ENCODE measurements around the gene TTC14.
"Not testable (repeated sequence)": the region's sequence is repeated elsewhere in the genome, so short reads cannot be mapped to it uniquely, and the experiment has no call there.

TTC14 gene, protein sequence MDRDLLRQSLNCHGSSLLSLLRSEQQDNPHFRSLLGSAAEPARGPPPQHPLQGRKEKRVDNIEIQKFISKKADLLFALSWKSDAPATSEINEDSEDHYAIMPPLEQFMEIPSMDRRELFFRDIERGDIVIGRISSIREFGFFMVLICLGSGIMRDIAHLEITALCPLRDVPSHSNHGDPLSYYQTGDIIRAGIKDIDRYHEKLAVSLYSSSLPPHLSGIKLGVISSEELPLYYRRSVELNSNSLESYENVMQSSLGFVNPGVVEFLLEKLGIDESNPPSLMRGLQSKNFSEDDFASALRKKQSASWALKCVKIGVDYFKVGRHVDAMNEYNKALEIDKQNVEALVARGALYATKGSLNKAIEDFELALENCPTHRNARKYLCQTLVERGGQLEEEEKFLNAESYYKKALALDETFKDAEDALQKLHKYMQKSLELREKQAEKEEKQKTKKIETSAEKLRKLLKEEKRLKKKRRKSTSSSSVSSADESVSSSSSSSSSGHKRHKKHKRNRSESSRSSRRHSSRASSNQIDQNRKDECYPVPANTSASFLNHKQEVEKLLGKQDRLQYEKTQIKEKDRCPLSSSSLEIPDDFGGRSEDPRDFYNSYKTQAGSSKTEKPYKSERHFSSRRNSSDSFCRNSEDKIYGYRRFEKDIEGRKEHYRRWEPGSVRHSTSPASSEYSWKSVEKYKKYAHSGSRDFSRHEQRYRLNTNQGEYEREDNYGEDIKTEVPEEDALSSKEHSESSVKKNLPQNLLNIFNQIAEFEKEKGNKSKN

DNA sequence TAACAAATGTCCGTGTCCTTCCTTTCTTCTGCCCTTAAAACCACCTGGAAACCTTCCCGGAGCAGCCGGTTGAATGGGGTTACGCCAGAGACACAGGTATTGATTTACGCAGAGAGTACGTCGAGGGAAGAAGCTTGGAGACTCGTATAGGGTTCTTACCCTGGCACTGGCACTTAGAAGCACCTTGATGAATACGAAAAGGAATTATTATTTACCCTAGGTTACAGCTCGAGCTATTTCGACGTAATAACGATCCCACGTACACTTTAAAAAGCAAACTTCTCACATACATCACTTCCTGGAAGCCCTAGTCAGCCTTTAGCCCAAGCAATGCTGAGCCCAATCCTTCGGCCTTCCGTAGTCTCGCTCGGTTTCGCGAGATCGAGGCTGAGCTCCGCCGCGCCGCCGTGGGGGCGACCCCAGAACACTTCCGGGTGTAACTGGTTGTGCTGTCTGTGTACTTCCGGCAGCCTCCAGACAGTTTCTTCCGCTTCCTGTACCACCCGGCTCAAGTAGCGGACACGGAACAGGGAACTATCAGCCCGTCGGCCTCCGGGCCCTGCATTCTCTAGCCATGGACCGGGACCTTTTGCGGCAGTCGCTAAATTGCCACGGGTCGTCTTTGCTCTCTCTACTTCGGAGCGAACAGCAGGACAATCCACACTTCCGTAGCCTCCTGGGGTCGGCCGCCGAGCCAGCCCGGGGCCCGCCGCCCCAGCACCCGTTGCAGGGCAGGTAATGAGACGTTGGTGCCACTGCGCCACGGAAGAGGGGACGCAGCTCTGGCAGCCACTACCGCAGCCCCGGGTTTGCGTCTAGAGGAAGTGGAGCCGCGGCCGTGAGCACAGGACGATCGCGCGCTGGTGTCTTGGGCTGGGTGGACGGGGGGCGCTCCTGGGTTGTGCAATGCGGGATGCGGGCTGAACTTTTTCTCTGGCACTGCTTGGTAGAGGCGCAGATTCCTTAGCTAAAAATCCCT, at the start of gene TTC14:
TSS of gene TTC14 (plus strand) at position 476 of the 979 bp plus-strand sequence. CDS start at position 575, 99 bp downstream.
- peak; percentile 85 for DNase-seq (ENCODE audit: low read depth)

DNA sequence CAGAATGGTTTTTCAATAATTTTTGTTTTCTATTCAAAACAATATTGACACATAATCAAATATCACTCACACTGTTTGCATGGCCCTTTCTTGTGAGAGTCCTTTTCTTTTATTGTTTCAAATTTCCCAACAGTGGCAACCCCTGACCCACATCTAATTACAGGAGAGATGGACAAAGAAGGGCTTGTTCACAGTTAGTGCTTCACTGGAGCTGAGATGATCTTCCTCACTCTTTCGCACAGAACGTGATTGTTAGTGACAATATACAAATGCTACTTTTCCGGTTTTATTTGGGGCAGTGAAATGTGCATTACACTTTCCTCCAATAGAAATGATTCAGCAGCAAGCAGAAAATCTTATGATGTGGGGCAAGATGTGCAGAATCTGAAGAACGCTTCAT, 38.6 kb upstream of the TTC14 start:
- no peak for DNase-seq (ENCODE audit: low read depth)

DNA sequence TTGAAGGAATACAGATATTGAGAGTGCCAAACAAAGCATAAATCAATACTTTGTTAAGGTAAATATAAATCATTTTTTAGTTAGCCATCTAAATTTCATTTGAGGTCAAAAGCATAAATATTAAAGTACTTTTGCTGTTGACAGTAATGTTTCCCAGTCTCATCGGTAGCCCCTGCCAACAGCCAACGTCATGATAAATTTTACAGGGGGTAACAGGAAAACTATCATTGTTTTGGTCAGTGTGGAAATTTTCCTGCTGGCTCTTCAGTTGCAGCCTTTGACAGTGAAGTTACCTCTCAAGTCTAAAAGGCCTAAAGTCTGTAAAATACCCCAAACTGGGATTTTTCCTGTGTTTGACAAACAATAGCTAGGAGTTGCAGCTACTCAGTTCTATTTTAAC, 37.3 kb upstream of the TTC14 start:
- no peak for DNase-seq (ENCODE audit: low read depth)

DNA sequence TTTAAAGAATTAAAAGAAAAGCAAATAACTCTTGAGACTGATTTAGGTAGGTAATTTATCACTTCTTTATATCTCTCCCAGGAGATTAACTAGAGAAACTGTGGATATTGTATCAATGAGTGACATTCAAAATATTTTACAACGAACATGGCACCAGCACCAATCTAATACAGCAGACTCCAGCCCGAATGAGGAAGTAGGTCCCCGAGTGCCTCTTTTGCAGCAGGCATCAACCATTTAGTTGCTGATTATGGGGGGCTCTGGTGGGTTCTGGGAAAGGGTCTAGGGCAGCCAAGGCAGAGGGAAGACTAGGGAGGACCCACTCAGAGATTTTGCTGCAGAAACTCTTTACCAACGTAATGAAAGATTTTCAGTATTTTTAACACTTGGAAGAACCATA, 31.7 kb upstream of the TTC14 start:
- no peak for DNase-seq (ENCODE audit: low read depth)

DNA sequence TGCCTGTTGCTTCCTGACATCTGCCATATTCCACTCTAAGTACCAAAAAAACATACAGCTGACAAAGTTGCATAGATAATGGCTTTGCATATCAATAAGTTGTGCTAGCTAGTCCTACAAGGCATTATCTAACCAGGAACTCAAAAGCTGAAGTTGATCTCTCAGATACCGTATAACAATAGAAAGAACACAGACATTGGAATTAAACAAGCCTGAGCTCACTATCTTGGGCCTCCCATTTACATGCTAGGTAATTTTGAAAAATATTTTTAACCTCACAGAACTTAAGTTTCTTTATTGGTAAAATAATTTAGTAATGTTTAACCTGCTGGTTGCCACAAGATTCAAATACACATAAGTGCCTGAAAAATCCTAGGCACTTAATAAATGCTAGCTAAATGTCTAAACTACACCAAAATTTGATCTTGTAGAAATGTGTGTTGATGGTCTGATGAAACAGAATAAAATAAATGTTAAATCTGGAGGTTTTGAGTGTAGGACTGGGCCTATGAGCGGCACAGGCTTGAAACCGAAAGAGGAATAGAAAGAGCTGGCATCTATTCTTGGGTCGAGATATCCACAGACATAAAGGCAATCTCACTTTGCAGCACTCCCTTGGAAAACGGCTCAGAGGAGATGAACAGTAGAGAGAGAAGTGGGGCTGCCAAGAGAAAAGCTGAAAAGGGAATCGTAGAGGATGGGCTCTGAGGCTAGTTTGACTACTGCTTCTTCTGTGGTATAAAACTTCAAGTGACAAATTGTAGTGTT, 29.9 kb upstream of the TTC14 start:
- no peak for DNase-seq (ENCODE audit: low read depth)

DNA sequence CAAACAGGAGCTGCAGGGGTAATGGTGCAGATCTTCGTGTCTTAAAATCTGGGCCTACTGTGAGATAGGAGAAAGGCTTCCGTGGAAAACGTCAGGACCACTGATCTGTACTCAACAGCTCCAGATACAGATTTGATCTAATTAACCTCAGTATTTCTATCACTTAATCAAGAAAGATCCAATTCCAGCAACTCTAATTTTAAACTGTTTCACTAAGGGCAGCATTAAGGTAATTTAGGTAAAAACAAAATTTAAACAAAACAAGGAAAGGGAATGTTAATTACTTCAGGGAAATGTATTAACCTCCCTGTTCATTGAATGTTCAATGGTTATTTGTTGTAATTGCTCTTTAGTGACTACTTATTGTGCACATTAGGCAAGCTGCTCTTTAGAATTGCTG, 26.4 kb upstream of the TTC14 start:
- no peak for DNase-seq (ENCODE audit: low read depth)

DNA sequence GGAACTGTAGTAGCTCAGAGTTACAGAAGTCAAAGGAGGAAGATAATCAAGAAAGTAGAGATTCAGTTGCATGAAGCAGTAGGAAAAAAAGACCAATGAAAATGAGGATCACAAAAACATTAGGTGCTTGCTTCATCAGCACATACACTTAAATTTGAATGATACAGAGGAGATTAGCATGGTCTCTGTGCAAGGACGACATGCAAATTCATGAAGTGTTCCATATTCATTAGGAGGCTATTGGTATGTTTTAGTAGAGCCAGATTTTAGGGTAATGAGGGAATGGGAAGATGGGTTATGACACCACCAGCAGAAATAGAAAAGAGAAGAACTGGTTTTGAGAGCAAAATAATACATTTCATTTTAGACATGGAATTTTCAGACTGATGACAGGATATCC, 21.0 kb upstream of the TTC14 start:
- no peak for DNase-seq (ENCODE audit: low read depth)

DNA sequence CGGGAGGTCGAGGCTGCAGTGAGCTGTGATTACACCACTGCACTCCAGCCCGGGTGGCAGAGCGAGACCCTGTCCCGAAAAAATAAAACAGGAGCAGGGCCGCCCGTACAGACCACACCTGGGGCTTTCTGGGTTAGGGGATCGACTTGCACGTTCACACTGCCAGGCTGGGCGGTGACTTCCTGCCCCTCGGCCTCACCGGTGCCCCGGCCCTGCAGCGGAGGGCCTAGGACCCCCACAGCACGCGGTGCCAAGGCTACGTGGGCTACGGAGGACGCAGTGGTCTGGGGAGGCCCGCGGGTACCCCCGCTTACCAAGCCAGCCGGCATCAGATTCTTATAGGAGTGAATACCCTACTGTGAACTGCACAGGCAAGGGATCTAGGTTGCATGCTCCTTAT, 11.6 kb upstream of the TTC14 start:
- DNase-seq (ENCODE audit: low read depth), result no peak

DNA sequence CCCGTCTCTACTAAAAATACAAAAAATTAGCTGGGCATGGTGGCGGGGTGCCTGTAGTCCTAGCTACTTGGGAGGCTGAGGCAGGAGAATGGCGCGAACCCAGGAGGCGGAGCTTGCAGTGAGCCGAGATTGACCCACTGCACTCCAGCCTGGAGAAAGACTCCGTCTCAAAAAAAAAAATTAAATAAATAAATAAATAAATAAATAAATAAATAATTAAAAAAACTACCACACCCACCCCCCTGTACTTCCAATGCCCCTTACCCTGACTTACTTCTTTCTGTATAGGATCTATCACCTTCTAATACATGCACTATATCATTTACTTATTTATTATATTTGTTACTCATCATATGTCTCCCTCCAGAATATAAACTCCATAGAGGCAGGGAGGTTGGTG, 8.3 kb upstream of the TTC14 start:
- DNase-seq (ENCODE audit: low read depth), result not testable (repeated sequence)

DNA sequence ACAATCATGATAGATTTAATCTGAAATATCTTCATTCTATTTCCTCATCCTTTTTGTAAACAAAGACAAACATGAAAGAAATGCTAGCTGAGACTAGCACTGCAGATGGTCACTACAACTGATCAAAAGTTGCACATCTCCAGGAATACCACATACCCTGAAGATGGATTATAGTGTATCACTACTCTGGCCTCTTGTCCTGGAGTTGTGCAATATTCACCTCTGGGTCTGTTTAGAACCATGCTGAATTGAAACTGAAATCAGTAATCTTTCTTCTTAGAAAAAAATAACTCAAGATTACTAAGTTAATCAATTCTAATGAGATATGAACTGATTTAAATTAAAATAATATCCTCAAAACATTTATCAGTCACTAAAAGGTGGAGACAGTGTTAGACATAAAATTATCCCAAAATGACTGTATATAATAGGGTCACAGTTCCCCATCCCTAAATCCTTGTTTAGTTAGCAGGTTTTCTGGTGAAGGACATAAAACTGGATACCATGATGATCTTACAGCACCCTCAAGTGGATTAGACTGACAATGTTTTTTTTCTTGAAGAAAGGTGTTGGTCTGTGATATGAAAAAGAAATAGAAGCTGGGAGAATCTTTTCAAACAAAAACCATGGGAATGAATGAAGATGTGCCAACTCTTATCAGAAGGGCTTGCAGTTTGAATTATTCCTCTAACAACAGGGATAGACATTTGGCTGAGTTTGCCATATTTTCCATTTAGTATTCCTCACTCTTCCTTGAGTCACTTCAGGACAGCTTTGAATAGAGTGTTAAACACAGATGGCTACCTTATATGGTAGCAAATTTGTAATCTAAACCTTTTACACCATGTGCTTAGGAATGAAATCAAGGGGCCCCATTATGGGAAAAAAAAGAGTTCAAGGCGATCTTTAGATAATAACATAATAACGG, 7.1 kb upstream of the TTC14 start:
- no peak for DNase-seq (ENCODE audit: low read depth)

DNA sequence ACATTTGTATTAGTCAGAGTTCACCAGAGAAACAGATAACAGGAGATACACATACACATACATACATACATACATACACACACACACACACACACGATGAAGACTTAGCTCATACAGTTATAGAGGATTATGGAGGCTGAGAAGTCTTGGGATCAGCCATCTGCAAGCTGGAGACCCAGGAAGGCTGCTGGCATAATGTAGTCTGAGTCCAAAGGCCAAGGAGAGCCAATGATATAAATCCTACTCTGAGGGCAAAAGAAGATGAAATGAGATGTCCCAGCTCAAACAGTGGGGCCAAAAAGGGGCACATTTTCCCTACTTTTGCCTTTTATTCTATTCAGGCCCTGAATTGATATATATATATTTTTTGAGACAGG, 6.4 kb upstream of the TTC14 start:
- DNase-seq (ENCODE audit: low read depth), result no peak

DNA sequence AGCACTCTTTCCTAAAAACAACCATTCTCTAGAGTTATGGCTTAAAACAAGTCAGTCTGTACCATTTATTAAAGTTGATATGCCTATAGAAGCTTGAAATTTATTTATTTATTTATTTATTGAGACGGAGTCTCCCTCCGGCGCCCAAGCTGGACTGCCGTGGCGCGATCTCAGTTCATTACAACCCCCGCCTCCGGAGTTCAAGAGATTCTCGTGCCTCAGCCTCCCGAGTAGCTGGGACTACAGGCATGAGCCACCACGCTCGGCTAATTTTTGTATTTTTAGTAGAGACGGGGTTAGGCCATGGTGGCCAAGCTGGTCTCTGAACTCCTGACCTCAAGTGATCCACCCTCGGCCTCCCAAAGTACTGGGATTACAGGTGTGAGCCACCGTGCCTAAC, 1.5 kb upstream of the TTC14 start:
- no peak for DNase-seq (ENCODE audit: low read depth)

DNA sequence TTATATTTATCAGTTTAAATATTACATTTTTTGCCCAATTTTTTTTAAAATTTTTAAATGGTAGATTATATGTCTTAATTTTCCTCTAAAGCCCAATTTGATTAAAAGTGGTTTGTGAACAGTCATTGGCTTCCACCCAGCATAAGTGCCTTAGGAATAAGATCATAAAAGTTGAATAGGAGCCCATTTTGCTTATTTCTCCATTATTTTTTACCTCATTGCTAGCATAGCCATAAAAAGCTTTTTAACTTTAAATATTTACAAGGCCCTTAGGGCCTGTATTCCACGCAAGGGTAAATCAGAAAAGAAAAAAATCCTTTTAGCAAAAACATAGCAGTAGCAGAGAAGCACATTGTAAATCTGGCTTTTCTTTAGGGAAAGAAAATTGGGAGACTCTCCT, 9.0 kb downstream of the TTC14 start:
- DNase-seq (ENCODE audit: low read depth), result no peak

DNA sequence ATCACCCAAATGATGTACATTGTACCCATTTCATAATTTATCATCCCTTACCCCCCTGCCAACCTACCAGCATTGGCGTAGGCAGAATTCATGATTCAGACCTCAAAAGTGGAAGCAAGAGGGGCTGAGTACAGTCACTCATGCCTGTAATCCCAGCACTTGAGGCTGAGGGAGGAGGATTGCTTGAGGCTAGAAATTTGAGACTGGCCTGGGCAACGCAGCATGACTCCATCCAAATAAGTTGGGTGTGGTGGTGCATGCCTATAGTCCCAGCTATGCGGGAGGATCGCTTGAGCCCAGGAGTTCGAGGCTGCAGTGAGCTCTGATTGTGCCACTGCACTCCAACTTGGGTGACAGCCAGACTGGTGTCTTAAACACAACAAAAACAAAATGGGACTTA, 10.4 kb downstream of the TTC14 start:
- DNase-seq (ENCODE audit: low read depth), result no peak

DNA sequence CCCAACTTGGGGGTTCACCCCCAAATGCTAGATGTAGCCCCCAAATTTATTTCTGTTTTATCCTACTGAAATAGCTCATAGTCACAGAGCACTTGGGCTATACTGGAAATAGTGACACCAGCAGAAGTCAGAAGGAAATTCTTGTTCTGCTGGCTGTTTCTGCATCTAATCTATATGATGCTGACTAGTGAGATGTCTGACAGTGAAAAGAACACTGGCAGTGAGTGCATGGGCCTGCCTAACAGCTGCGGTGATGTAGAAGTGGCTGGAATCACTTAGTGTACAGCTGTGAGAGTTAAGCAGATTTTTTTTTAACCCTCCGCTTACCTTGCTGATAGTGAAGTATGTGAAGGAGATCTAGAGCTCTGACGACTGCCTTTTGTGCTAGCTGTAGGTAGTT, 14.0 kb downstream of the TTC14 start:
- no peak for DNase-seq (ENCODE audit: low read depth)

DNA sequence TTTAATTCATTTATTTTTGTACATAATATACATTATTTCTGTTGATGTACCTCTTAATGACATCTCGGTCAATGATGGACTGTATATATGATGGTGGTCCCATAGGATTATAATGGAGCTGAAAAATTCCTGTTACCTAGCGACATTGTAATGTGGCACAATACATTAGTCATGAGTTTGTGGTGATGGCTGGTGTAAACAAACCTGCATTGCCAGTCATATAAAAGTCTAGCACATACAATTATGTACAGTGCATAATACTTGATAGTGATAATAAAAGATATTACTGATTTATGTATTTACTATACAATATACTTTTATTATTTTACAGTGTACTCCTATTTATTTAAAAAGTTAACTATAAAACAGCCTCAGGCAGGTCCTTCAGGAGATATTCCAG, 15.1 kb downstream of the TTC14 start:
- no peak for DNase-seq (ENCODE audit: low read depth)

DNA sequence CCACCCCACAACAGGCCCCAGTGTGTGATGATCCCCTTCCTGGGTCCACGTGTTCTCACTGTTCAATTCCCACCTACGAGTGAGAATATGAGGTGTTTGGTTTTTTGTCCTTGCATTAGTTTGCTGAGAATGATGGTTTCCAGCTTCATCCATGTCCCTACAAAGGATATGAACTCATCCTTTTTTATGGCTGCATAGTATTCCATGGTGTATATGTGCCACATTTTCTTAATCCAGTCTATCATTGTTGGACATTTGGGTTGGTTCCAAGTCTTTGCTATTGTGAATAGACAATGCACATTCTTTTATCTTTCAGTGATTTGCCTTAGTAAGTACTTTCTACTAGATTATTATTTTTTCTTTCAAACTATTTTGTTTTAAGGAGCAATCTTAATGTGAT, 16.6 kb downstream of the TTC14 start:
- not testable (repeated sequence) for DNase-seq (ENCODE audit: low read depth)

DNA sequence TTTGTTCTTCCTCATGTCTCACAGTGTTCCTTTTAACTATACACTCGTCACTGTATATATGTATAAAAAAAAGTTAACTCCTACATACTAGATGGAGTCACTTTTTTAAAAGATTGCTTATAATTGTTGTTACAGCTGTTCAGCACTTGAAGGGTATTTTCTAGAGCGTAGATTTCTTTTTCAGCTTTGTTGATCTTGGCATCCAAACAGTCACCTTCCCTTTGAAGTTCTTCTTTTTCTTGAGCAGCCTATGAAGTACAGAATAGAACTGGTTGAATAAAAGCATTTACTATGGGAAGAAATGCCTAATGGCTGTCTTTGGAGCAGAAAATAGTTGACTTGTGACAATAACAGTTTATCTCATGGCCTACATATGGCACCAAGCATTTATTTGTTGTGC, 17.8 kb downstream of the TTC14 start:
- DNase-seq (ENCODE audit: low read depth), result no peak

DNA sequence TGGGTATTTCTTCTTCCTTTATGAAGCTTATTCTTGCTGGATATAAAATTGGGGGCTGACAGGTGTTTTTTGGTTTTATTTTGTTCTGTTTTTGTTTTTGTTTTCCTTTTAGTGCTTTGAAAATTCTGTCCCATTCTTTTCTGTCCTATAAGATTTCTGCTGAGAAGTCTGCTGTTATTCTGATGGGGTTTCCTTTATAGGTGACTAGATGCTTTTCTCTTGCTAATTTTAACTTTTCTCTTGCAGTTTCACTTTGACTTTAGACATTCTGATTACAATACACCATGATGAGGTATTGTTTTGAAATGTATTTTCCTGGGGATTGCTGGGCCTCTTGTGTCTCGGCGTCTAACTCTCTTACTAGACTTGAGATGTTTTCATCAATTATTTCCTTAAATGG, 22.8 kb downstream of the TTC14 start:
- DNase-seq (ENCODE audit: low read depth), result no peak

DNA sequence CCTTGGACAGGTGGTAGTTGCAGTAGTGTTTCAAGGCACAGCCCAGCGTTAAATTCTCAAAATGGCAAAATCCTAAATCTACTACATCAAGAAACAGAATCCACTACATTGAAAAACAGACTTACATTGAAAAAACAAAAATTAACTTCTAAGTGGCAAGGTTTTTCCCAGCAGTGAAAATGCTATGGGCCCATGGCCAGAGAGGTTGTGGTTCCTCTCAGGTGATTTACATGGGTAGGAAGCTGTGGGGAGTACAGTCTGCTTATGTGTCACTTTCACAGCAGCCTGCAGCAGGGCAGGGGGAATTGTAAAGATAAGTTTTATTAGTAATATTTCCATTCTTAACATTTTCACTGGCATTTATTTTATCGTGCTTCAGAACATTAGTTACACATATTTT, 24.9 kb downstream of the TTC14 start:
- DNase-seq (ENCODE audit: low read depth), result no peak

DNA sequence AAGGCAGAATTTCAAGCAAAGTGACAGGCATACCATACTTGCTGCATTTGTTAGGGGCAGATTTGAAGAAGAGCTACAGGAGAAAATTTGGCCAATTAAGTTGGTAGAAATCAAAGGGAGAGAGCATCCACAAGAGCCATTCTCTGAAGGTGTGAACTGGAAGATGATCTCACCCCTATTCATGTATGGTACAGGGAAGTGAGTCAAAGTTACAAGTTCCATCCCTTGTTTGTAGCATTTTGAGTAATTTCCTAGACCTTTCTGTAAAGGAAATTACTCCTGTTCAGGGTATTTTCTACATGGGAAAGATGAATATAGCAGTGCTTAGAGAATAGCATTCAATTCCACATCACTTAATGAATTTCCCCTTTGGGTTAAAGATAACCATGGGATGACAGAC, 28.4 kb downstream of the TTC14 start:
- DNase-seq (ENCODE audit: low read depth), result no peak
